Astrocyte (in vitro differentiated cells and primary cell): Measurements from ENCODE around the gene BRSK1.

Experiments
- EZH2 ChIP-seq: IDR thresholded peaks from 2 replicates; pipeline ENCODE4 v1.6.1; 2012; ENCODE audit warnings: mild to moderate bottlenecking, low read length, inconsistent platforms; ENCODE audit not compliant: insufficient read depth
- TF ChIP-seq, protein P1 (sequence below): IDR thresholded peaks from 2 replicates; pipeline ENCODE4 v1.5.1; 2011; ENCODE audit warnings: low read depth, mild to moderate bottlenecking, inconsistent platforms, low read length, moderate library complexity; ENCODE audit not compliant: insufficient read depth

DNA sequence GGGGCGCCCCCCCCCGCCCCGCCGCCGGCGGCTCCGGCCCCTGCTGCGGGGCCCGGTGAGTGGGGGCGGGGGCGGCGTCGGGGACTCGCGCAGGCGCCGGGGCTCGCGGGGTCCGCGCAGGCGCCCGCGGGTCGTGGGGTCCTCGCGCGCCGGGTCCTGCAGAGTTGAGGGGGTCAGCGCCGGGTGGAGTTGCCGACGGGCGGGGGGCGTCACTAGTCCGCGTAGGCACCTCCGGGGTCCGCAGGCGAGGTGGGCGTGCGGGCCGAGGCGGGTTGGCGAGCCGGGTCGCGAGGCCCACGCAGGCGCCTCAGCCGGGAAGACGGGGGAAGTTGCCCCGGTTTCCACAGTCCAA, 25.3 kb upstream of the BRSK1 start:
- TF ChIP-seq, protein P1, sequence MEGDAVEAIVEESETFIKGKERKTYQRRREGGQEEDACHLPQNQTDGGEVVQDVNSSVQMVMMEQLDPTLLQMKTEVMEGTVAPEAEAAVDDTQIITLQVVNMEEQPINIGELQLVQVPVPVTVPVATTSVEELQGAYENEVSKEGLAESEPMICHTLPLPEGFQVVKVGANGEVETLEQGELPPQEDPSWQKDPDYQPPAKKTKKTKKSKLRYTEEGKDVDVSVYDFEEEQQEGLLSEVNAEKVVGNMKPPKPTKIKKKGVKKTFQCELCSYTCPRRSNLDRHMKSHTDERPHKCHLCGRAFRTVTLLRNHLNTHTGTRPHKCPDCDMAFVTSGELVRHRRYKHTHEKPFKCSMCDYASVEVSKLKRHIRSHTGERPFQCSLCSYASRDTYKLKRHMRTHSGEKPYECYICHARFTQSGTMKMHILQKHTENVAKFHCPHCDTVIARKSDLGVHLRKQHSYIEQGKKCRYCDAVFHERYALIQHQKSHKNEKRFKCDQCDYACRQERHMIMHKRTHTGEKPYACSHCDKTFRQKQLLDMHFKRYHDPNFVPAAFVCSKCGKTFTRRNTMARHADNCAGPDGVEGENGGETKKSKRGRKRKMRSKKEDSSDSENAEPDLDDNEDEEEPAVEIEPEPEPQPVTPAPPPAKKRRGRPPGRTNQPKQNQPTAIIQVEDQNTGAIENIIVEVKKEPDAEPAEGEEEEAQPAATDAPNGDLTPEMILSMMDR: no peak
- TF ChIP-seq EZH2: no peak
